Mucosa of descending colon (tissue), 3 donors: ENCODE data around the gene COL4A6. TPM values are rescaled to one million over a fixed set of nuclear protein-coding genes. Genes with fewer than 3 reads are reported as not detected.

ENCODE experiments used
- ATAC-seq: fragments of 200-7000 bp; cut with Tn5 transposase; one replicate; pipeline ENCODE4 v1.9.1; 2020; ENCODE audit warnings: mild to moderate bottlenecking, moderate library complexity
- DNase-seq, 3 donors: peaks; one replicate each; pipeline ENCODE4 v3.0.0-alpha.2; 2020
- H3K36me3 ChIP-seq: fragments of 200-600 bp; one replicate; pipeline ENCODE4 v1.8.0; 2021; ENCODE audit warnings: low read depth, mild to moderate bottlenecking
- H3K4me1 ChIP-seq: fragments of 200-600 bp; one replicate; pipeline ENCODE4 v1.8.0; 2021; ENCODE audit warnings: low read depth, mild to moderate bottlenecking
- H3K4me3 ChIP-seq: fragments of 200-600 bp; one replicate; pipeline ENCODE4 v1.8.0; 2021; ENCODE audit warnings: mild to moderate bottlenecking
- H3K9me3 ChIP-seq: fragments of 200-600 bp; one replicate; pipeline ENCODE4 v1.8.0; 2021; ENCODE audit warnings: mild to moderate bottlenecking
- CTCF ChIP-seq: fragments of 200-600 bp; IDR thresholded peaks from one replicate; pipeline ENCODE4 v1.8.0; 2022; ENCODE audit warnings: antibody characterized with exemption, mild to moderate bottlenecking
- intact Hi-C, 2 donors: fragments of 100-400 bp; cut with DNase I in 1 of 2; cut with micrococcal nuclease in 1 of 2; formaldehyde crosslinking; loops; one replicate each; pipeline versions ENCODE4 v1.11.0 to v1.11.1; 2022; cut with DNase I, micrococcal nuclease
- total RNA-seq, 3 donors: library from RNA; stranded (reverse); fragmentation: NEBNext Ultra II Directional in 2 of 3; extraction: Animal tissue kit (Norgen Biotek cat#: 25700) in 2 of 3; gene quantifications; one replicate each; pipeline versions ENCODE4 v1.2.1 to v1.2.4, GENCODE V29; 2021 to 2023
- donor health status: DM: no; HTN: no; CAD: no; lungs with moderate emphysema.
- donor health status: DM: no; HTN: no; CAD: no.
- donor health status: DM: no; HTN: yes; CAD: no.

COL4A6 gene
- total RNA-seq, 3 donors from 2014 or later: 0.35 to 0.81 (median 0.77) TPM

- Histone ChIP-seq H3K4me1 (no peaks in the 10 kb centered on the region), H3K36me3 (no peaks in the 10 kb centered on the region), H3K9me3 (no peaks in the 10 kb centered on the region), H3K4me3 (no peak overlapping the region)
- no peak for ATAC-seq
- TF ChIP-seq CTCF: no peak
- no peak for DNase-seq
- intact Hi-C loops: no loop called here
Observed at GRCh38 chrX:108209006-108209554, 229.1 kb downstream of the COL4A6 start.

DNA sequence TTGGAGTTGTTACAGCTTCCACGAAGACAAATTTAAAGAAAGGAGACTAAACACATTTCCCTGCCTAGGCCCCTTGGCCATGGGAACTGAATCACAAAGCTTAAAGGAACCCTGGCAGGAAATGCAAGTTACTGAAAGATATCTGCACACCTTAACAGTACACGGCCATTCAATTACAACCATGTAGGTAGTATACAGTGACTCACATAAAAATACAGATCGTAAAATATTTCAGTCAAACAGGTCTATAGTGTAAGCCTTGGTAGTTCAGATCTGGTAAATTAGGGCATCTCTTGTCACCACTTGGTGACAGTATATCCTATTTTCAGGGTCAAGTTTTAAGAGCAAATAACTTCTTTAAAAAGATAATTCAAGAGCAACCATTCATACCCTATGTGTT, 234.7 kb downstream of the COL4A6 start:
- intact Hi-C loops: no loop called here
- Histone ChIP-seq H3K36me3 (no peaks in the 10 kb centered on the region), H3K4me3 (no peak overlapping the region), H3K4me1 (no peaks in the 10 kb centered on the region), H3K9me3 (no peaks in the 10 kb centered on the region)
- no peak for DNase-seq
- ATAC-seq: peak; percentile 26
- TF ChIP-seq CTCF: no peak

- ATAC-seq: peak; percentile 45
- no peaks in the 10 kb centered on the region for H3K36me3 ChIP-seq
- no peaks in the 10 kb centered on the region for H3K4me1 ChIP-seq
- DNase-seq: peak in 1 of 3 donors; percentile 14
- no peak for TF ChIP-seq CTCF
- H3K9me3 ChIP-seq: no peaks in the 10 kb centered on the region
- H3K4me3 ChIP-seq: no peak overlapping the region
- intact Hi-C loops: no loop called here
Observed at GRCh38 chrX:108199691-108200090, 238.5 kb downstream of the COL4A6 start.

DNA sequence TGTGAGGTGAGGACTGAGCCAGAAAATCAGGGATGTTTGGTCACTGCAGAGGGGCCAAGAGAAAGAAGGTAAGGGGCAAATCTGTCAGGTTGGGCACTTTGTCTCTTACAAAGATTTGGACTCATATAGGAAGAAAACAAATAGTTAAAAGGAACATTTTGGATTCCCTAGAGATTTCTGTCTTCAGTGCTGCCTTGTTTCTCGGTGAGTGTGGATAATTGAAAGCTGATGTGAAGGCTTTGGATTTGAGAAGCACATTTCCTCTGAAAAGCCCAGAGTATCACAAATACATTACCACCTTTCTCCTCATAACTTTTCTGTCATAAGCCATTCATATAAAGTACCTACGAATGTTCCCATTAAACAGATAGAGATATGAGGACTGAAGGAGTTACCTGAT, 239.2 kb downstream of the COL4A6 start:
- Histone ChIP-seq H3K36me3 (no peaks in the 10 kb centered on the region), H3K4me1 (no peaks in the 10 kb centered on the region), H3K9me3 (no peaks in the 10 kb centered on the region), H3K4me3 (no peak overlapping the region)
- no peak for TF ChIP-seq CTCF
- intact Hi-C loops: no loop called here
- ATAC-seq: no peak
- DNase-seq: no peak

DNA sequence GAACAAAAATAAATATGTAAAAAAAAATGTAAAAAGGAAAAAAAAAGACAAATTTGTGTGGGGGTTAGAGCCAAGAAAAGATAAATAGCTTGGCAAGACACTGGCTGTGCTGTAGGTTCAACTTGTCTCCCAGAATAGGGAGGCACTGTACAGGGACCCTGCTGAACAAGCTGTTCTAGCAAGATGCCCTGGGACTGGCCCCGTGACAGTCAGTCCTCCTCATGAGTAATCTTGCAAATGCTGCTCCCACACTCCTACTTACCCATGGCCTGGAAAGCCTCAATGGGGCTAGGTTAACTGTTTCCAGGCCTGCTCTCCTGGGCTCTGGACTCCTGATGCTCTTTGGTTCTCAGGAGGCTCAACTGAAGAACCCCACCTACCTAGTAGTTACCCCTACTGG, 239.8 kb downstream of the COL4A6 start:
- intact Hi-C loops: no loop called here
- no peak for TF ChIP-seq CTCF
- H3K4me3 ChIP-seq: no peak overlapping the region
- H3K36me3 ChIP-seq: no peaks in the 10 kb centered on the region
- H3K9me3 ChIP-seq: no peaks in the 10 kb centered on the region
- no peak for ATAC-seq
- no peak for DNase-seq
- no peaks in the 10 kb centered on the region for H3K4me1 ChIP-seq

DNA sequence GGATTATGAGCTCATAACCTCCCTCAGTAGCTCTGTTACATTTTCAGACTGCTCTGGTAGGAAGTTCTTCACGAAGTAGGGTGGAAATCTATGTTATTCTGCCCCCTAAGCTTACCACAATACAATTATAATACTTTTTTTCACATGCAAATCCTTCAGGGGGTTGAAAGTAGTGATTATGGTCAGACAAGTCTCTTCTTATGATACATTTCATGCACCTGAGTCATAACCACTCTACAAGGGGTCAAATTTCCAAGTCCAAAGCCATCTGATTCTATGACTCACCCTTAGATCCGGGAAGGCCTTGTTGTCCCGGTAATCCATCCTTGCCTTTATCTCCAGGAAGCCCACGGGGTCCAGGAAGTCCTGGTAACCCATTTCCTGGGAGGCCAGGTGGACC, 251.4 kb downstream of the COL4A6 start:
- DNase-seq: no peak
- Histone ChIP-seq H3K36me3 (no peaks in the 10 kb centered on the region), H3K4me3 (no peak overlapping the region), H3K9me3 (no peaks in the 10 kb centered on the region), H3K4me1 (no peaks in the 10 kb centered on the region)
- ATAC-seq: no peak
- TF ChIP-seq CTCF: no peak
- intact Hi-C loops: no loop called here
